ENCODE measurements around the gene GIT1. TPM values are rescaled to one million over a fixed set of nuclear protein-coding genes. Genes with fewer than 3 reads are reported as not detected.

Gene GIT1
- total and polyA plus RNA-seq, 2 experiments from 2014 or later, result 15.9 to 60.9 TPM

GRCh38 chr17:29623283-29623647, 33.8 kb upstream of the GIT1 start:
- no peaks in the 10 kb centered on the region; the same call in 1 of the 2 replicates for H3F3A ChIP-seq (replicated peaks; ENCODE audit: low read depth)
- ATAC-seq, result peak; percentile 3; the same call in 2 of the 3 replicates
- H3K4me2 ChIP-seq, result peak overlapping the region; percentile 93
- H3K27ac ChIP-seq (ENCODE audit: low read depth), result peak overlapping the region; percentile 78
- H3K4me1 Mint-ChIP-seq, result peaks cover 32% of the 10 kb centered on the region
- peak overlapping the region; percentile 72 for H3K4me3 Mint-ChIP-seq
- 0 out of 2 replicates have a peak, but pooled peaks cover 4% of the 10 kb centered on the region for H3K9me2 ChIP-seq (ENCODE audit: insufficient read depth)
- H3K27ac Mint-ChIP-seq, result peak overlapping the region; percentile 59; the same call in 1 of the 2 replicates
- DNase-seq (ENCODE audit: low spot score), result peak; percentile 52
- H3K27me3 ChIP-seq (ENCODE audit: insufficient read depth), result peaks cover 53% of the 10 kb centered on the region
- H3K36me3 Mint-ChIP-seq (ENCODE audit: low read depth), result no peaks in the 10 kb centered on the region; the same call in 2 of the 3 replicates
- peak overlapping the region; percentile 89 for H3K4me3 ChIP-seq
- TF ChIP-seq POLR2AphosphoS5 (IDR thresholded peaks at IDR 0.05; ENCODE audit: low read depth), result no peak
- no peak for TF ChIP-seq NANOG (IDR thresholded peaks at IDR 0.05; ENCODE audit: borderline replicate concordance)
- TF ChIP-seq CTCF (conservative IDR thresholded peaks at IDR 0.05; ENCODE audit: low read depth in 2 of 2), result no peak
- TF ChIP-seq STAT1 (IDR thresholded peaks at IDR 0.05; ENCODE audit: unreplicated experiment), result no peak
- TF ChIP-seq REST (IDR thresholded peaks at IDR 0.05; ENCODE audit: unreplicated experiment), result no peak
- no peak for TF ChIP-seq EZH2phosphoT487 (IDR thresholded peaks at IDR 0.05; ENCODE audit: unreplicated experiment)
- no peak for TF ChIP-seq EZH2 (IDR thresholded peaks at IDR 0.05; ENCODE audit: low read depth, unreplicated experiment)
- TF ChIP-seq JUNB (IDR thresholded peaks at IDR 0.05; ENCODE audit: unreplicated experiment), result no peak
- no peak for TF ChIP-seq ZNF114 (CRISPR knock-in tag; IDR thresholded peaks at IDR 0.05)
- TF ChIP-seq CREB1 (CRISPR knock-in tag; IDR thresholded peaks at IDR 0.05; ENCODE audit: low read depth), result no peak
- no peak for TF ChIP-seq ZNF331 (CRISPR knock-in tag; IDR thresholded peaks at IDR 0.05; ENCODE audit: low read depth)
- no peak for TF ChIP-seq ZNF462 (CRISPR knock-in tag; IDR thresholded peaks at IDR 0.05)
- TF ChIP-seq ETS1 (IDR thresholded peaks at IDR 0.05), result no peak
- H4K20me1 ChIP-seq (replicated peaks; ENCODE audit: insufficient read depth), result no peaks in the 10 kb centered on the region; the same call in 1 of the 2 replicates
- no peaks in the 10 kb centered on the region for H3K36me3 ChIP-seq (ENCODE audit: insufficient read depth)
- H3K79me2 ChIP-seq (replicated peaks; ENCODE audit: insufficient read depth), result no peaks in the 10 kb centered on the region
- H3K27me3 Mint-ChIP-seq (ENCODE audit: insufficient read depth, low read depth, poor library complexity), result peaks cover 35% of the 10 kb centered on the region
- peaks cover 22% of the 10 kb centered on the region for H3K4me1 ChIP-seq (ENCODE audit: insufficient read depth)
- H2AFZ ChIP-seq, result peak overlapping the region; percentile 60
- no peaks in the 10 kb centered on the region; the same call in 2 of the 3 replicates for H3K9me3 Mint-ChIP-seq

Data from GM23338 (cell line).